HEK293T (cell line): ENCODE results near the gene PRKCE.

Source experiments
- CTCF ChIA-PET: fragments of 350-600 bp; formaldehyde crosslinking; extraction: SDS; loops from one replicate; lab custom pipeline; 2021; ENCODE audit warnings: antibody characterized with exemption, inconsistent platforms; lab: Yijun Ruan, JAX
- POLR2A ChIA-PET: fragments of 350-600 bp; formaldehyde crosslinking; extraction: SDS; loops from one replicate; lab custom pipeline; 2020; ENCODE audit warnings: antibody characterized with exemption, inconsistent platforms; lab: Yijun Ruan, JAX
- DNase-seq: peaks from one replicate; pipeline ENCODE4 v3.0.0; 2012; ENCODE audit warnings: mixed read lengths; ENCODE audit errors: extremely low spot score
- ARNT ChIP-seq: fragments of 450-650 bp; IDR thresholded peaks from 2 replicates; pipeline ENCODE4 v1.6.1; 2017; ENCODE audit warnings: mild to moderate bottlenecking
- BHLHE40 ChIP-seq: fragments of 450-650 bp; IDR thresholded peaks from 2 replicates; pipeline ENCODE4 v1.6.1; 2016; ENCODE audit warnings: mild to moderate bottlenecking, moderate library complexity, borderline replicate concordance
- CTBP1 ChIP-seq: fragments of 450-650 bp; IDR thresholded peaks from 2 replicates; pipeline ENCODE4 v1.6.1; 2016; ENCODE audit warnings: borderline replicate concordance
- ELF4 ChIP-seq: fragments of 450-650 bp; IDR thresholded peaks from 2 replicates; pipeline ENCODE4 v1.6.1; 2017; ENCODE audit warnings: antibody characterized with exemption
- FOXA1 ChIP-seq: fragments of 450-650 bp; IDR thresholded peaks from 2 replicates; pipeline ENCODE4 v1.6.1; 2016; ENCODE audit warnings: mild to moderate bottlenecking
- FOXK2 ChIP-seq: fragments of 450-650 bp; IDR thresholded peaks from 2 replicates; pipeline ENCODE4 v1.6.1; 2016; ENCODE audit warnings: mild to moderate bottlenecking
- FOXM1 ChIP-seq: fragments of 450-650 bp; IDR thresholded peaks from 2 replicates; pipeline ENCODE4 v1.6.1; 2017; ENCODE audit warnings: mild to moderate bottlenecking, borderline replicate concordance
- HDGF ChIP-seq: fragments of 450-650 bp; IDR thresholded peaks from 2 replicates; pipeline ENCODE4 v1.6.1; 2017; ENCODE audit warnings: antibody characterized with exemption, borderline replicate concordance
- L3MBTL2 ChIP-seq: fragments of 450-650 bp; conservative IDR thresholded peaks from 2 replicates; pipeline ENCODE4 v1.6.1; 2016; ENCODE audit warnings: mild to moderate bottlenecking
- LEF1 ChIP-seq: fragments of 450-650 bp; IDR thresholded peaks from 2 replicates; pipeline ENCODE4 v1.6.1; 2017; ENCODE audit warnings: mild to moderate bottlenecking, borderline replicate concordance
- NFRKB ChIP-seq: fragments of 450-650 bp; IDR thresholded peaks from 2 replicates; pipeline ENCODE4 v1.6.1; 2016; ENCODE audit warnings: mild to moderate bottlenecking, moderate library complexity
- PKNOX1 ChIP-seq: fragments of 450-650 bp; IDR thresholded peaks from 2 replicates; pipeline ENCODE4 v1.6.1; 2016
- SP1 ChIP-seq: fragments of 450-650 bp; IDR thresholded peaks from 2 replicates; pipeline ENCODE4 v1.6.1; 2017
- SUZ12 ChIP-seq: fragments of 450-650 bp; IDR thresholded peaks from 2 replicates; pipeline ENCODE4 v1.6.1; 2016; ENCODE audit warnings: mild to moderate bottlenecking
- TARDBP ChIP-seq: fragments of 450-650 bp; IDR thresholded peaks from 2 replicates; pipeline ENCODE4 v1.6.1; 2016
- ZNF384 ChIP-seq: fragments of 450-650 bp; IDR thresholded peaks from 2 replicates; pipeline ENCODE4 v1.6.1; 2016

The PRKCE gene

GRCh38 chr2:45892757-45893156 lies 241.3 kb downstream of the PRKCE start:
- no peak for TF ChIP-seq SP1
- no peak for TF ChIP-seq ARNT
- peak; percentile 36; the same call in 1 of the 2 replicates for TF ChIP-seq PKNOX1
- DNase-seq: peak; percentile 43
- ChIA-PET CTCF (no interaction called here), POLR2A (no interaction called here)

GRCh38 chr2:45894211-45894610 lies 242.7 kb downstream of the PRKCE start:
- ChIA-PET POLR2A (no interaction called here), CTCF (no interaction called here)
- DNase-seq: no peak
- TF ChIP-seq TARDBP: no peak
- TF ChIP-seq ARNT: no peak

DNA sequence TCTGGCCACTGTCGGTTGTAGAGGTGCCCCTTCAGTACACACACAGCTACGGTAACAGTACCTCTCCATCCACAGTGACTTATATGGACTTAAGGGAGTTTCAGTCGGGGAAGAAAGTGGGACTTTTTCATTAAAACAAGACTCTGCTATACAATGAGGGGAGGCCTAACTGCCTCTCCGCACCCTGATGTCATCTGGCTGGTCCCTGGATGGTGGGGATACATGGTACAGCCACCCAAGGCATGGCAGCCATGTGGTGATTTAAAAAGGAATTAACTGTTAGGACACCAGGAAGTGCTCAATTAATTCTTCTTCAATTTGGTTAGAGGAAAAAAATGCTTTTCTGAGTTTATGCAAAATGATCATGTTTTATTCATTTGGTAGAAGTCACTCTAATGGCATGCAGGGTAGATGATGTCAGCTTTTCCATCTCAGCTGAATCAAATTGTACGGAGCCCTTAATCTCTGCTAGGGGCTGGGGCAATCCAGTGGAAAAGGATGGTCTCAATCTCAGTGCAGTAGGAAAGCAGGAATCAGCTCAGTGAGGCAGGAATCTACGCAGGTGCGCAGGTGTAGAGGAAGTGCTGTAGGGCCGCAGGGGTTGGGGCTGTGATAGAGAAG lies 243.9 kb downstream of the PRKCE start:
- TF ChIP-seq FOXK2: no peak
- TF ChIP-seq ARNT: no peak
- TF ChIP-seq CTBP1: no peak
- TF ChIP-seq LEF1: no peak
- no peak for TF ChIP-seq FOXM1
- no peak for TF ChIP-seq ZNF384
- no peak for TF ChIP-seq FOXA1
- TF ChIP-seq L3MBTL2: no peak
- no peak for TF ChIP-seq SUZ12
- TF ChIP-seq BHLHE40: no peak
- no peak for TF ChIP-seq TARDBP
- no peak for TF ChIP-seq SP1
- no peak for TF ChIP-seq PKNOX1
- no peak for TF ChIP-seq HDGF
- TF ChIP-seq NFRKB: no peak
- TF ChIP-seq ELF4: no peak
- no peak for DNase-seq
- ChIA-PET POLR2A (no interaction called here), CTCF (no interaction called here)

- TF ChIP-seq PKNOX1: no peak
- no peak for TF ChIP-seq ELF4
- no peak for TF ChIP-seq LEF1
- no peak for TF ChIP-seq TARDBP
- TF ChIP-seq L3MBTL2: no peak
- no peak for TF ChIP-seq FOXA1
- ChIA-PET CTCF (no interaction called here), POLR2A (no interaction called here)
- DNase-seq: no peak
These were observed 244.8 kb downstream of the PRKCE start for GRCh38 chr2:45896311-45896710.

DNA sequence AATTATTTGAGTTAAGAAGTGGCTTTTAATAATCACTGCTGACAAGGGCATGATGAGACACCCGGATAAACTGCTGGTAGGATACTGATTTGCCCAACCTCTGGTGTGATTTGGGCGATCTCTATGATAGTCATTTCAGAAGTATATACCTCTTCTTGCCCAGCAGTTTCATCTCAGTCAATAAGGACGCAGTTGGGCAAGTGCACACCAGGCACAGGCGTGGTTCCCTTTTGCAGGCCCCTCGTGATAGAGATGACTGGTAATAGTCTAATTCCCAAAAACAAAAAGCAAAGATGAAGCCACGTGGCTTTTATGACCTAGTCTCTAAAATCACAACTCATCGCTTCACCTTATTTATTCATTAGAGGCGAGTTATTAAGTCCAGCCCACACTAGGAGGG lies 246.4 kb downstream of the PRKCE start:
- CTCF ChIA-PET: no interaction called here

DNA sequence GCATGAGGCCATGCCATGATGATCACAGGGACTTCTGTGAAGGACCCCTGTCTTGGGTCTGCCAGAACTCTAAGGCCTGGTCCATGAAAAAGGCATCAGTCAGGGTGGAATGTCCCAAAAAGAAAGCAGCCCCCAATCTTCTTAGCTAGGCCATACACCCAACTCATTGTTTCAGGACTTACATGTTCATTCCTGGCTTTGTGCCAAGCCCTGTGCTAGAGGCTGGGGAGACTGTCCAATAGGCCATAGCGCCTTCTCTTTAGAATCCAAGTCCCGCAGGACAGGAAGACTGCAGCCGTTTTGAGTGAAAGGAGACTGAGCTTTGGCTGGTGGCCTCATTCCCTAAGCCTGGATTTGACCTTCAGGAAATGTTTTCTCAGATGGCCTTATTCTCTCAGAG lies 247.3 kb downstream of the PRKCE start:
- DNase-seq: no peak
- POLR2A ChIA-PET: no interaction called here
- TF ChIP-seq FOXM1 (no peak), ELF4 (no peak), BHLHE40 (no peak), CTBP1 (no peak), TARDBP (no peak), ZNF384 (no peak), PKNOX1 (no peak), FOXA1 (no peak), L3MBTL2 (no peak), ARNT (no peak), LEF1 (no peak), SUZ12 (no peak), NFRKB (no peak), SP1 (no peak), FOXK2 (no peak), HDGF (no peak)
- CTCF ChIA-PET: no interaction called here

More for the DNA sequence above, 246.4 kb downstream of the PRKCE start:
- DNase-seq: no peak
- TF ChIP-seq FOXM1 (no peak), FOXA1 (no peak), LEF1 (no peak), SUZ12 (no peak), HDGF (no peak), FOXK2 (no peak), BHLHE40 (no peak), ZNF384 (no peak), ARNT (no peak)
- POLR2A ChIA-PET: no interaction called here
